Measurements from ENCODE around the gene RTP5.

- TF ChIP-seq, protein P1, sequence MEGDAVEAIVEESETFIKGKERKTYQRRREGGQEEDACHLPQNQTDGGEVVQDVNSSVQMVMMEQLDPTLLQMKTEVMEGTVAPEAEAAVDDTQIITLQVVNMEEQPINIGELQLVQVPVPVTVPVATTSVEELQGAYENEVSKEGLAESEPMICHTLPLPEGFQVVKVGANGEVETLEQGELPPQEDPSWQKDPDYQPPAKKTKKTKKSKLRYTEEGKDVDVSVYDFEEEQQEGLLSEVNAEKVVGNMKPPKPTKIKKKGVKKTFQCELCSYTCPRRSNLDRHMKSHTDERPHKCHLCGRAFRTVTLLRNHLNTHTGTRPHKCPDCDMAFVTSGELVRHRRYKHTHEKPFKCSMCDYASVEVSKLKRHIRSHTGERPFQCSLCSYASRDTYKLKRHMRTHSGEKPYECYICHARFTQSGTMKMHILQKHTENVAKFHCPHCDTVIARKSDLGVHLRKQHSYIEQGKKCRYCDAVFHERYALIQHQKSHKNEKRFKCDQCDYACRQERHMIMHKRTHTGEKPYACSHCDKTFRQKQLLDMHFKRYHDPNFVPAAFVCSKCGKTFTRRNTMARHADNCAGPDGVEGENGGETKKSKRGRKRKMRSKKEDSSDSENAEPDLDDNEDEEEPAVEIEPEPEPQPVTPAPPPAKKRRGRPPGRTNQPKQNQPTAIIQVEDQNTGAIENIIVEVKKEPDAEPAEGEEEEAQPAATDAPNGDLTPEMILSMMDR (IDR thresholded peaks at IDR 0.05; ENCODE audit: insufficient read depth, low read length, poor library complexity, severe bottlenecking): no peak
- no peak for TF ChIP-seq EZH2phosphoT487 (conservative IDR thresholded peaks at IDR 0.05; ENCODE audit: low read length)
Measured at GRCh38 chr2:241864850-241865213, 4.7 kb upstream of the RTP5 start.
